GM12873 (cell line): ENCODE results near the gene DEGS2.

Source experiments
- CTCF ChIP-seq: IDR thresholded peaks from 2 replicates; pipeline ENCODE4 v1.5.1; 2012; ENCODE audit warnings: low read depth, mild to moderate bottlenecking, moderate library complexity, low read length, control low read depth; ENCODE audit not compliant: insufficient read depth; ENCODE audit errors: missing control alignments

The DEGS2 gene

DNA sequence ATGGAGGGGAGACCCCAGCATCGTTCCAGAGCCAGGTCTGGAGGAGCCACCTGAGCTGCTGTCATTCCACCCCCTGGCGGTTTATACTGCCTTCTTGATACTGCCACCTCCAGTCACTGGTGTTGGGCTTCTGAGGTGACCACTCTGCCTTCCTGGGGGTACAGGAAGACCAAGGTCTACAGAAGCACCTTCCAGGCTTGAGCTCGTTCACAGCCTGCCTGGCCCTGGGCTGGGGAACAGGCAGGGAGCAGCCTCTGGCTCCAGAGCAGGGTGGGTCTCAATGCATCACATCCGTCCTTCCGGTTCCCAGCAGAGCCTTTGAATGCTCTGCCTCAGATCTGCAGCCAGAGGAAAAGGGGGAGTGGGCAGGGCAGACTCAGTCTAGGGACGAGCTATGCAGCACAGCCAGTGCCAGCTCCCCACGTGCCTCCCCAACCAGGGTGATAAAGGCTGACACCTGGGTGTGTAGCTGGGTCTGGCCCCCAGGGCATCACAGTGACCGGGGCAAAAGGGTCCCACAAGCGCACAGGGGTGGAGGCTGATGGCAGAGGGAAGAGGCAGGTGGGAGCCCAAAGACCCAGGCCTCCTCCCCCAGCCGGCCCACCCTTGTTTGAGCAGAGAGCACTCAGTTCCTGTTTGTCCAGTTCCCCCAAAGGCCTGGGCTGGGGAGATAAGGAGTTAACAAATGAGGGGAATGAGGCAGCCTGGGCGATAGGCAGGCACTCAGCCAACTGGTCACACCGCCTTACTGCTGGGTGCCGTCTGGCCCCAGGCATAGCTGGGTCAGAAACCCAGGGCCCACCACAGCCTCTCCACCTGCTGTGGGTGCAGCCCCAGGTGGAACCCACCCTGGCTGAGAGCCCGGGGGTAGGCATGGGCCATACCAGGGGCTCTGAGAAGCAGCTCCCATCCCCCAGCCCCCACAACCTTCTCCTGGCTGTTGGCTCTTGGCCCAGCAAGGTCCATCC, 17.1 kb downstream of the DEGS2 start:
- no peak for TF ChIP-seq CTCF

- TF ChIP-seq CTCF = no peak
These were observed 18.3 kb downstream of the DEGS2 start for GRCh38 chr14:100141098-100141497.

DNA sequence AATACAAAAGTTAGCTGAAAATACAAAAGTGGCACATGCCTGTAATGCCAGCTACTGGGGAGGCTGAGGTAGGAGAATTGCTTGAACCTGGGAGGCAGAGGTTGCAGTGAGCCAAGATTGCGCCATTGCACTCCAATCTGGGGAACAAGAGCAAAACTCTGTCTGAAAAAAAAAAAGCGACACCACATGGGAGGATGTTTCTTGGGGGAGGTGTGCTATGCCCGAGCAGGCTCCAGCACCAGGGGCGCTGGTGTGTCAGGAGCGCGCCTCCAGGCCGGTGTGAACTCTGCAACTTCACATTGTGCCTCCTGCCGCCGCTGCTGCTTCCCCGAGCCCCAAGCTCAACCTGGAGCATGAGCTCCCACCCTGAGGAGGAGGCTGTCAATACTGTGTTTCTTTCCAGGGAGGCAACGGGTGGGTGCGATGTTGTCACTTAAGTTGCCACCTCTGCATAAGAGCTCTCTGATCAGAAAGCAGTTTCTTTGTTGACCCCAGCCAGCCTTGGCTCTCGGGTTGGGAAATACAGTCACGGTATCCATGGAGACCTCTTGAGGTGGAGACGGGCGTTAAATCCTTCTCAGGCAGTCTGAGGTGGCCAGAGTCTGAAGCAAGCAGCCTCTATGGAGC, 18.9 kb downstream of the DEGS2 start:
- TF ChIP-seq CTCF = no peak

DNA sequence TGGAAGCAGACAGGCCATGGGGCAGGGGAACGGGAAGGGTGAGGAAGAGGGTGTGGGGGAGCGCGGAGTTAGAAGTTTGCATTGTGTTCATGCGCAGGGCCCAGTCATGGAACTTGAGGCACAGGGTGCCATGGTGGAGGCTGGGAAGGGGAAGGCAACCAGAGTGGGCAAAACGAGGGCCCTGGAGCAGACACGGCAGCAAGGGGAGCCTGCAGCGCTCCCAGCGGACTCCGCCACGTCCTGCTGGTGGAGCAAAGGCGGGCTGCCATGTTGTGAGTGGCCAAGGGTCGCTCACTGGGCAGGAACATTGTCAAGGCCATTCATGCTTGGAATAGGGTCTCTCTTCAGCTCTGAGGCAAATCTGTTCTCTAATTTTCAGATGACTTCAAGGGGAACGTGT, 20.5 kb downstream of the DEGS2 start:
- no peak for TF ChIP-seq CTCF

DNA sequence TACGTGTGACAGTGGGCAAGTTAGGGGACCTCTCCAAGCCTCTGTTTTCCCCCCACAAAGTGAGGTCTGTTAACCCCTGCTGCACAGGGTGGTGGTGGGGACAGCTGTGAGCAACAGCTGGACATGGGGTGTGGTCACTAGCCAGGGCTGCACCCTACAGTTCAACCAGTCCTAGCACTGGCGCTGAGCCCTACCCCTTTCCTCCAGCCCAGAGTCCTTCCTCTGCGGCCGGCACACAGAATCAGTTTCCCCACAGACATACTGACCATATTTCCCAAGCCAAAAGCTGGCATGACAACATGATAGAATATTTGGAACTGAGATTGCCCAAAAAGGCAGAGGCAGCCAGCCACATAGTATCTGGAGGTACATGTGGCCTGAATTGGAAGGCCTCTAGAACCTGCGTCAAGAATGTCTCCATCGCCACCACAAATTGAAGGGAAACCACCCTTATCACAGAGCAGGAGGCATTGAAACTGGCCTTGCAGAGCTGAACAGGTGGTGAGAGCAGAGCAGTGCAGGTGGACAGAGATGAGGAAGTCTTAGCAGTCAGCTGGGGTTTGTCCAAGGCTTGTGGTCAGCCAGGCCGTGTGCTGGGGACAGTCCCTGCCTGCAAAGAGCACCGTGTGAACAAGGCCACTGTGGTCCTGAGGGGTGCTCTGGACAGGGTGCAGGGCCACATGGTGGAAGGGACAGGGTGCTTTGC, 21.2 kb downstream of the DEGS2 start:
- TF ChIP-seq CTCF = no peak

GRCh38 chr14:100137173-100137572, 22.3 kb downstream of the DEGS2 start:
- TF ChIP-seq CTCF = no peak

DNA sequence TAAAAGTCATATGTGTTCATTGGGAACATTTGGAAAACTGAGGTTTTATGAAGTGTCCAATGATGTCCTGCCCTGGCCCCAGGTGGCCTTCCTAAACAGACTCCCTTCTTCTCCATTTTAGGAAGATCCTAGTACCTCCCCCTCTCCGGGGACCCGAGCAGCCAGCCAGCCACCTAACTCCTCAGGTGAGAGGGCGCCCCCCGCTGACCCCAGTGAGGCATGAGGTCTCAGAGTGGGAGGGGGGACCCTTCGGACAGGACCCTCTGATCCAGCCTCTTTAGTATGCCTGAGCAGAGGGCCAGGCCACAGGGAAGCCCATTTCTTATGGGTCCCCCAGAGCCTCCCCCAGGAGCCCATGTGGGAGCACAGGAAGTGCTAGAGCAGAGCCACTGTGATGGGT, 23.7 kb downstream of the DEGS2 start:
- no peak for TF ChIP-seq CTCF
